HepG2 (cell line): ENCODE measurements around the gene SSR2. TPM values are rescaled to one million over a fixed set of nuclear protein-coding genes. Genes with fewer than 3 reads are reported as not detected.

Experiments used
- BCL3 ChIP-seq: sonication (generic); formaldehyde crosslinking; IDR thresholded peaks from 2 replicates; pipeline ENCODE4 v1.5.1; 2020; ENCODE audit warnings: mild to moderate bottlenecking, missing genetic modification reagents, moderate library complexity
- DMTF1 ChIP-seq: sonication (generic); formaldehyde crosslinking; IDR thresholded peaks from 2 replicates; pipeline ENCODE4 v1.4.0; 2020; ENCODE audit warnings: mild to moderate bottlenecking, missing genetic modification reagents
- KLF6 ChIP-seq: IDR thresholded peaks from 2 replicates; pipeline ENCODE4 v1.8.0; 2016; ENCODE audit warnings: missing biosample characterization, missing genetic modification reagents
- NFE2L2 ChIP-seq: fragments of 150-350 bp; IDR thresholded peaks from 2 replicates; pipeline ENCODE4 v1.6.1; 2014; ENCODE audit warnings: low read length
- PHB2 ChIP-seq: fragments of 450-650 bp; IDR thresholded peaks from 2 replicates; pipeline ENCODE4 v1.6.1; 2018; ENCODE audit not compliant: partially characterized antibody
- SIN3A ChIP-seq: IDR thresholded peaks from 2 replicates; pipeline ENCODE4 v1.6.1; 2011; ENCODE audit warnings: low read depth, mild to moderate bottlenecking, control low read depth, low read length, borderline replicate concordance
- polyA plus RNA-seq, 8 experiments: library from polyadenylated mRNA; depleted of rRNA in 3 of 8; stranded (reverse) in 7 of 8; unstranded in 1 of 8; fragments of >200 nt; fragmentation: Illumina TruSeq in 4 of 8; extraction: Trizol in 4 of 8; gene quantifications; 2 replicates each; pipeline versions ENCODE4 v1.2.1 to v1.2.3, GENCODE V29; 2011 to 2016; ENCODE audit warnings: low read depth in 4 of 8, missing spikeins in 1 of 8, mixed read lengths in 1 of 8; ENCODE audit not compliant: insufficient read depth in 1 of 8
- total RNA-seq, 5 experiments: library from RNA; depleted of rRNA; stranded (reverse); fragments of >200 nt; fragmentation: Illumina TruSeq; extraction: Trizol; gene quantifications; 2 replicates each; pipeline ENCODE4 v1.2.3, GENCODE V29; 2016; ENCODE audit warnings: low read depth in 1 of 5
- TF ChIP-seq, protein P1 (sequence below): sonication (generic); formaldehyde crosslinking; IDR thresholded peaks from 2 replicates; pipeline ENCODE4 v1.5.0; 2020; ENCODE audit warnings: missing genetic modification reagents

SSR2 gene
- total and polyA plus RNA-seq, 2 of the 13 experiments (the other 11 are each of a cell fraction or from before 2014, with no cell fraction given): 284 to 461 TPM

- TF ChIP-seq KLF6 (CRISPR knock-in tag): no peak
- TF ChIP-seq BCL3: peak; percentile 64; the same call in 1 of the 2 replicates
- TF ChIP-seq NFE2L2: peak; percentile 19; the same call in 1 of the 2 replicates
- no peak; the same call in 1 of the 2 replicates for TF ChIP-seq SIN3A
- TF ChIP-seq PHB2: no peak
- TF ChIP-seq, protein P1, sequence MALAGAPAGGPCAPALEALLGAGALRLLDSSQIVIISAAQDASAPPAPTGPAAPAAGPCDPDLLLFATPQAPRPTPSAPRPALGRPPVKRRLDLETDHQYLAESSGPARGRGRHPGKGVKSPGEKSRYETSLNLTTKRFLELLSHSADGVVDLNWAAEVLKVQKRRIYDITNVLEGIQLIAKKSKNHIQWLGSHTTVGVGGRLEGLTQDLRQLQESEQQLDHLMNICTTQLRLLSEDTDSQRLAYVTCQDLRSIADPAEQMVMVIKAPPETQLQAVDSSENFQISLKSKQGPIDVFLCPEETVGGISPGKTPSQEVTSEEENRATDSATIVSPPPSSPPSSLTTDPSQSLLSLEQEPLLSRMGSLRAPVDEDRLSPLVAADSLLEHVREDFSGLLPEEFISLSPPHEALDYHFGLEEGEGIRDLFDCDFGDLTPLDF (CRISPR knock-in tag): peak; percentile 65
- TF ChIP-seq DMTF1: 0 out of 2 replicates have a peak, but pooled peaks have one; percentile 48
Observed at GRCh38 chr1:156054500-156055280, 33.9 kb upstream of the SSR2 start, which contains the start of gene LAMTOR2 (continued).
